ENCODE measurements around the gene CPNE4. TPM values are rescaled to one million over a fixed set of nuclear protein-coding genes. Genes with fewer than 3 reads are reported as not detected.

Gene CPNE4
- total RNA-seq, 4 donors from 2014 or later, result not detected

- H3K9me3 ChIP-seq, result no peaks in the 10 kb centered on the region
- TF ChIP-seq POLR2A (IDR thresholded peaks at IDR 0.05), result no peak
- TF ChIP-seq CTCF (IDR thresholded peaks at IDR 0.05 in 4 of 5, conservative IDR thresholded peaks at IDR 0.05 in 1 of 5), result no peak
- no peak for DNase-seq
- no peaks in the 10 kb centered on the region for H3K27me3 ChIP-seq
- intact Hi-C loops (cut with DNase I; ENCODE audit: low total_unique reads), result no loop called here
- no peaks in the 10 kb centered on the region for H3K4me1 ChIP-seq
- H3K36me3 ChIP-seq, result no peaks in the 10 kb centered on the region
- in situ Hi-C loops (cut with MboI; ENCODE audit: low sequenced_read_pairs in 4 of 4), result no loop called here
- no peak overlapping the region for H3K4me3 ChIP-seq
- no peak overlapping the region for H3K27ac ChIP-seq
- no peak for ATAC-seq
These were observed 27.2 kb downstream of the CPNE4 start for GRCh38 chr3:132007617-132008016.

- intact Hi-C loops (cut with DNase I; ENCODE audit: low total_unique reads) (no loop called here), in situ Hi-C loops (cut with MboI; ENCODE audit: low sequenced_read_pairs in 4 of 4) (no loop called here)
- Histone ChIP-seq H3K9me3 (no peaks in the 10 kb centered on the region), H3K4me1 (no peaks in the 10 kb centered on the region), H3K4me3 (no peak overlapping the region), H3K27ac (no peak overlapping the region), H3K36me3 (no peaks in the 10 kb centered on the region), H3K27me3 (no peaks in the 10 kb centered on the region)
- TF ChIP-seq POLR2A (IDR thresholded peaks at IDR 0.05) (no peak), CTCF (IDR thresholded peaks at IDR 0.05 in 4 of 5, conservative IDR thresholded peaks at IDR 0.05 in 1 of 5) (no peak)
- ATAC-seq (no peak), DNase-seq (no peak)
These were observed 28.1 kb downstream of the CPNE4 start for GRCh38 chr3:132006605-132007204.

- no peaks in the 10 kb centered on the region for H3K9me3 ChIP-seq
- intact Hi-C loops (cut with DNase I; ENCODE audit: low total_unique reads), result no loop called here
- no peaks in the 10 kb centered on the region for H3K36me3 ChIP-seq
- no peaks in the 10 kb centered on the region for H3K27me3 ChIP-seq
- no peak overlapping the region for H3K27ac ChIP-seq
- no peaks in the 10 kb centered on the region for H3K4me1 ChIP-seq
- H3K4me3 ChIP-seq, result no peak overlapping the region
- DNase-seq, result no peak
- ATAC-seq, result no peak
- in situ Hi-C loops (cut with MboI; ENCODE audit: low sequenced_read_pairs in 4 of 4), result no loop called here
- TF ChIP-seq POLR2A (IDR thresholded peaks at IDR 0.05), result no peak
- no peak for TF ChIP-seq CTCF (IDR thresholded peaks at IDR 0.05 in 4 of 5, conservative IDR thresholded peaks at IDR 0.05 in 1 of 5)
These were observed 30.2 kb downstream of the CPNE4 start for GRCh38 chr3:132004571-132004970.

- intact Hi-C loops (cut with DNase I; ENCODE audit: low total_unique reads), result no loop called here
- DNase-seq (no peak), ATAC-seq (no peak)
- no peak overlapping the region for H3K27ac ChIP-seq
- no peaks in the 10 kb centered on the region for H3K9me3 ChIP-seq
- H3K27me3 ChIP-seq, result no peaks in the 10 kb centered on the region
- H3K36me3 ChIP-seq, result no peaks in the 10 kb centered on the region
- H3K4me1 ChIP-seq, result no peaks in the 10 kb centered on the region
- in situ Hi-C loops (cut with MboI; ENCODE audit: low sequenced_read_pairs in 4 of 4), result no loop called here
- no peak for TF ChIP-seq POLR2A (IDR thresholded peaks at IDR 0.05)
- TF ChIP-seq CTCF (IDR thresholded peaks at IDR 0.05 in 4 of 5, conservative IDR thresholded peaks at IDR 0.05 in 1 of 5), result no peak
- H3K4me3 ChIP-seq, result no peak overlapping the region
These were observed 31.1 kb downstream of the CPNE4 start for GRCh38 chr3:132003685-132004084.

- no peak overlapping the region for H3K4me3 ChIP-seq
- no peaks in the 10 kb centered on the region for H3K4me1 ChIP-seq
- no peak for ATAC-seq
- intact Hi-C loops (cut with DNase I; ENCODE audit: low total_unique reads), result no loop called here
- no peak for TF ChIP-seq CTCF (IDR thresholded peaks at IDR 0.05 in 4 of 5, conservative IDR thresholded peaks at IDR 0.05 in 1 of 5)
- no peak for TF ChIP-seq POLR2A (IDR thresholded peaks at IDR 0.05)
- in situ Hi-C loops (cut with MboI; ENCODE audit: low sequenced_read_pairs in 4 of 4), result no loop called here
- H3K27ac ChIP-seq, result no peak overlapping the region
- no peaks in the 10 kb centered on the region for H3K9me3 ChIP-seq
- no peak for DNase-seq
- no peaks in the 10 kb centered on the region for H3K36me3 ChIP-seq
- no peaks in the 10 kb centered on the region for H3K27me3 ChIP-seq
These were observed 32.8 kb downstream of the CPNE4 start for GRCh38 chr3:132001999-132002398.
